ENCODE measurements around the gene UFD1.

UFD1 gene

DNA sequence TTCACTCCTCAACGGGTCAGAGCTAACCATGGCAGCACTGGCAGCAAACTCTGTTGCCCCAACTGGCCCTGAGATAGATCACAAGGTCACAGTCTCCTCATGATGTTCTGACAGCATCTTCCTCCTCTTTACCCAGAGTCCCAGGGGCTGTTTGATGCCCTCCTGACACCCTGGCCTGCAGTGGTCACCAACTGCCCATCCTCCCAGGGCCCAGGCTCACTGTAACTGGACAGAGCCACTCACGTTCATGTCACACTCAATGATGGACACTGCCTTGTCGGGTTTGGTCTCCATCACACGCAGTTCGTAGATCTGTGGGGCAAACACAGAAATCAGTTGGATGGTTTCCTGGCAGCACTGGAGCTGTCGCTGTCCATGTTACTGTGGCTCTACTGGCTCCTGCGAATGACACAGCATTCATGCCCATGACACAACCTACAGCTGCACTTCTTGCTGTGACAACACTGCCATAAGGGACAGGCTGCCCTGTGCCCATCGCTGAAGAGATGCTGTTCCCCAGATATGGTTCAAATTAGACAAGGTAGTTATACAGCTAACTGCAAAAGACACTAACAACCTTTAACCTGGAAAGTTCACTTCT is 21.1 kb downstream of the UFD1 start:
- no peak overlapping the region for H3K4me3 ChIP-seq (ENCODE audit: low read depth, low read length)
- TF ChIP-seq, protein P1, sequence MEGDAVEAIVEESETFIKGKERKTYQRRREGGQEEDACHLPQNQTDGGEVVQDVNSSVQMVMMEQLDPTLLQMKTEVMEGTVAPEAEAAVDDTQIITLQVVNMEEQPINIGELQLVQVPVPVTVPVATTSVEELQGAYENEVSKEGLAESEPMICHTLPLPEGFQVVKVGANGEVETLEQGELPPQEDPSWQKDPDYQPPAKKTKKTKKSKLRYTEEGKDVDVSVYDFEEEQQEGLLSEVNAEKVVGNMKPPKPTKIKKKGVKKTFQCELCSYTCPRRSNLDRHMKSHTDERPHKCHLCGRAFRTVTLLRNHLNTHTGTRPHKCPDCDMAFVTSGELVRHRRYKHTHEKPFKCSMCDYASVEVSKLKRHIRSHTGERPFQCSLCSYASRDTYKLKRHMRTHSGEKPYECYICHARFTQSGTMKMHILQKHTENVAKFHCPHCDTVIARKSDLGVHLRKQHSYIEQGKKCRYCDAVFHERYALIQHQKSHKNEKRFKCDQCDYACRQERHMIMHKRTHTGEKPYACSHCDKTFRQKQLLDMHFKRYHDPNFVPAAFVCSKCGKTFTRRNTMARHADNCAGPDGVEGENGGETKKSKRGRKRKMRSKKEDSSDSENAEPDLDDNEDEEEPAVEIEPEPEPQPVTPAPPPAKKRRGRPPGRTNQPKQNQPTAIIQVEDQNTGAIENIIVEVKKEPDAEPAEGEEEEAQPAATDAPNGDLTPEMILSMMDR (conservative IDR thresholded peaks at IDR 0.05; ENCODE audit: low read depth, low read length), result no peak
- DNase-seq (ENCODE audit: low read depth), result no peak

GRCh38 chr22:19456541-19456940 is 22.5 kb downstream of the UFD1 start:
- no peak overlapping the region for H3K4me3 ChIP-seq (ENCODE audit: low read depth, low read length)
- no peak for DNase-seq (ENCODE audit: low read depth)
- TF ChIP-seq, protein P1 (conservative IDR thresholded peaks at IDR 0.05; ENCODE audit: low read depth, low read length), result no peak

DNA sequence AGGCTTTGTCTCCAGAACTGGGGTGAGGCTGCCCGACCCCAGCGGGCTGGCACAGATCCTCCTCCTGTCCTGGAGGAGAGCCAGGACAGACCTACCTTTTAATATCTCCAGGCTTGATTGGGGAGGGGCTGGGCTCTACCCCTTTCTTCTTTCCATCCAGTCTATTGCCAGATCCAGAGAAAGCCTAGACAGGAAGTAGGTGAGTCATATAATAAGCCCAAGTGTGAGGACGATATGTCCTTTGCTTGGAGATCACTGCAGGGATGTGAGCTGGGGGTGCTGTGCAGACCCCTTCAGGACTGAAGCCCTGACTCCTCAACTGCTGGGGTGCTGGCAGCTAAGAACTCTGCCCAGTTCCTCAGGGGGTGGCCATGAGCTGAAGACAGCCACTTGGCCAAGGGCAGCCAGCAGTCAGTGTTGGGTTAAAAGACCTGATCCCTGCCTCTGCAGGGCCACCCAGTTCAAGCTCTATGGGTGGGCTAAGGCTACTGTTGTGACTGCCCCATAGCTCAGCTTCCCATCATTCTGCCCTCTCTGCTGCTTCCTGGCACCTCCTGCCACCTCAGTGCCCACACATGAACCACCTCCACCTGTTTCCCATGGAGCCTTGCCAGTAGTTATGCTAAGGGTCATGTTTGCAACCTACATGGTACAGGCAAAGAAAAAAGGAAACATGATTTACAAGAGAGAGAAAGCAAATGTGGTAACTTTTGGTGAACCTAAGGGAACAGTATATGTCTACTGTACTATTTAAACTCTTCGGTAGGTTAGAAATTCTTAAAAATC is 23.2 kb downstream of the UFD1 start:
- peak; percentile 48 for DNase-seq (ENCODE audit: low read depth)
- H3K4me3 ChIP-seq (ENCODE audit: low read depth, low read length), result no peak overlapping the region
- TF ChIP-seq, protein P1 (conservative IDR thresholded peaks at IDR 0.05; ENCODE audit: low read depth, low read length), result no peak

DNA sequence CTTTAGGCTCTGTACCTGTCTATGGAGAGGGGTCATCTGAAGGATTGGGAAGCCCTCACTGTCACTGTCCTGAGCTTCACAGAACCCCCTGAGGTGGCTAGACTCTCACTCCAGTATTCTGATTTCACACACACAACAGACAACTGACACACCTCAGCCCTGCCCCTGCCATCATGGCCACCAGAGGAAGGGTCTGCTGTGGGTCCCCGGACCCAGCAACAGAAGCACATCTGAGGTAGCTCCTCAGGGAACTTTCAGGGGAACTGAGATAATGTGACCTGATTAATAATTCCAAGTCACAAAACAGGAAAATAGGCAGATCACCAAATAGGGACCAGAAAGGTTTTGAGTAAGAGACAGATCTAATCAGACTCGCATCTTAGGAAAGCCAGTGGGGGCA is 24.0 kb downstream of the UFD1 start:
- H3K4me3 ChIP-seq (ENCODE audit: low read depth, low read length), result no peak overlapping the region
- no peak for DNase-seq (ENCODE audit: low read depth)
- TF ChIP-seq, protein P1 (conservative IDR thresholded peaks at IDR 0.05; ENCODE audit: low read depth, low read length), result no peak

GRCh38 chr22:19454156-19454555 is 24.8 kb downstream of the UFD1 start:
- no peak for DNase-seq (ENCODE audit: low read depth)
- TF ChIP-seq, protein P1 (conservative IDR thresholded peaks at IDR 0.05; ENCODE audit: low read depth, low read length), result no peak
- H3K4me3 ChIP-seq (ENCODE audit: low read depth, low read length), result no peak overlapping the region

DNA sequence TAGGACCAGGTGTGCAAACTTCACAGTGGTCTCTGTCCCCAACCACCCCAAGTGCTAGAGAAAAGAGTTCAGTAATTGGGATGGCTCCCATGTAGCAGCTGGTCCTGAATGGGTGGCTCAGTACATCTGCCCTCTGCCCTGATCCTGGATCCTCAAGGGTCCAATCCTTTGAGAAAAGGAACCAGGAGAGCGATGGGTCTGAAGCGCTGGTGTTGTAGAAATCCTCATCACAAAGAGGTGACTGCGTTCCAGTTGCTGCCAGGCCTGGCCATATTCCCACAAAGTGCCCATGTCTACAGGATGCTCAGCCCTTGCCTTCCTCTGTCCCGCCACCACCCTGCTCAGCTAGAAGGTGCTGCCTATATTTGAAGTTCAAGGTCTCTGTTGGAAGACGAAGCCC is 25.3 kb downstream of the UFD1 start:
- no peak overlapping the region for H3K4me3 ChIP-seq (ENCODE audit: low read depth, low read length)
- no peak for DNase-seq (ENCODE audit: low read depth)
- TF ChIP-seq, protein P1 (conservative IDR thresholded peaks at IDR 0.05; ENCODE audit: low read depth, low read length), result no peak

DNA sequence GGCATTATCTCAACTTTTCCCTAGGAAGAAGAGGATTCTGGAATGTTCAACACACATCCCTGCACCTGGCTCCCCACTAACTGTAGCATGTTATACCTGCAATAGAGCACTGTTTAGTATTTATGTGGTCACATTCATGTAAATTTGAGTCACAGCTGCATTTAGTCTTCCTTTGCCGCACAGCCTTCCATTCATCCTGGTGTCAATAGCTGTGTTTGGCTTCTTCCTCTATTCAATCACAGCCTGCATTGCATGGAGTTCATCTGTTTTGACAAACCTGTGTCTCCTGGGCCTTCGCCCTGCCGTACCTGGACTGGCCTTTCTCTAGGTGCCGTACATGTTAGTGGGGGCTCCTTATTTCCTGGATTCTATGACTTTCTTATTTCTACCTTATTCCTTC is 27.4 kb downstream of the UFD1 start:
- DNase-seq (ENCODE audit: low read depth), result no peak
- no peak overlapping the region for H3K4me3 ChIP-seq (ENCODE audit: low read depth, low read length)
- TF ChIP-seq, protein P1 (conservative IDR thresholded peaks at IDR 0.05; ENCODE audit: low read depth, low read length), result no peak

Measured in choroid plexus epithelial cell (primary cell).